ENCODE data around the gene DAP3. TPM values are rescaled to one million over a fixed set of nuclear protein-coding genes. Genes with fewer than 3 reads are reported as not detected.

Gene DAP3
- total and polyA plus RNA-seq, 2 of the 13 experiments (the other 11 are each of a cell fraction or from before 2014, with no cell fraction given) = 129 to 133 TPM

GRCh38 chr1:155688324-155689080 lies 389 bp upstream of the DAP3 start, which contains the start of gene YY1AP1 (continued):
- TF ChIP-seq MZF1 (CRISPR knock-in tag; IDR thresholded peaks at IDR 0.05; ENCODE audit: borderline replicate concordance) (no peak), RORA (CRISPR knock-in tag; IDR thresholded peaks at IDR 0.05) (no peak), ATAD3A (CRISPR knock-in tag; IDR thresholded peaks at IDR 0.05) (no peak), ZNF253 (CRISPR knock-in tag; IDR thresholded peaks at IDR 0.05; ENCODE audit: borderline replicate concordance) (no peak), JARID2 (CRISPR knock-in tag; IDR thresholded peaks at IDR 0.05; ENCODE audit: insufficient replicate concordance) (no peak), MAFK (conservative IDR thresholded peaks at IDR 0.05 in 1 of 2, IDR thresholded peaks at IDR 0.05 in 1 of 2; ENCODE audit: low read length in 2 of 2) (no peak), BORCS8-MEF2B (CRISPR knock-in tag; IDR thresholded peaks at IDR 0.05) (peak; percentile 86), CENPT (CRISPR knock-in tag; IDR thresholded peaks at IDR 0.05; ENCODE audit: low read depth) (no peak), BCL3 (CRISPR knock-in tag; IDR thresholded peaks at IDR 0.05) (peak; percentile 75; the same call in 1 of the 2 replicates), PBX3 (CRISPR knock-in tag; IDR thresholded peaks at IDR 0.05; ENCODE audit: borderline replicate concordance) (no peak), ZNF788 (CRISPR knock-in tag; IDR thresholded peaks at IDR 0.05; ENCODE audit: borderline replicate concordance) (0 out of 2 replicates have a peak, but pooled peaks have one; percentile 52), CBX2 (IDR thresholded peaks at IDR 0.05; ENCODE audit: low read depth, low read length) (no peak), CBX2 (CRISPR knock-in tag; IDR thresholded peaks at IDR 0.05; ENCODE audit: low read depth) (no peak), ZBTB37 (CRISPR knock-in tag; IDR thresholded peaks at IDR 0.05) (no peak), REL (CRISPR knock-in tag; conservative IDR thresholded peaks at IDR 0.05) (peak; percentile 65; the same call in 1 of the 2 replicates), PAXIP1 (CRISPR knock-in tag; conservative IDR thresholded peaks at IDR 0.05) (0 out of 2 replicates have a peak, but pooled peaks have one; percentile 22), TFDP2 (CRISPR knock-in tag; IDR thresholded peaks at IDR 0.05) (no peak; the same call in 1 of the 2 replicates), ZNF337 (CRISPR knock-in tag; IDR thresholded peaks at IDR 0.05; ENCODE audit: borderline replicate concordance, low read depth) (no peak), ZNF234 (CRISPR knock-in tag; conservative IDR thresholded peaks at IDR 0.05) (no peak), KDM5B (CRISPR knock-in tag; IDR thresholded peaks at IDR 0.05; ENCODE audit: borderline replicate concordance) (peak; percentile 90; the same call in 1 of the 2 replicates)
